NCI-H1930 (cell line): ENCODE results near the gene CDKN2B.
"Not testable (repeated sequence)": the region's sequence is repeated elsewhere in the genome, so short reads cannot be mapped to it uniquely, and the experiment has no call there.

Experiments used
- DNase-seq, 2 experiments: peaks; one replicate each; lab custom pipeline; 2025; lab: John Stamatoyannopoulos, UW

CDKN2B gene

GRCh38 chr9:21969011-21969940 is 39.8 kb downstream of the CDKN2B start:
- DNase-seq = no peak

- no peak for DNase-seq
Measured at GRCh38 chr9:21968331-21969010, 40.6 kb downstream of the CDKN2B start.

GRCh38 chr9:21967702-21968101 is 41.4 kb downstream of the CDKN2B start:
- no peak for DNase-seq

- DNase-seq = no peak
Measured at GRCh38 chr9:21967169-21967568, 41.9 kb downstream of the CDKN2B start.

- no peak for DNase-seq
Measured at GRCh38 chr9:21966140-21966851, 42.8 kb downstream of the CDKN2B start.

GRCh38 chr9:21965401-21965951 is 43.6 kb downstream of the CDKN2B start:
- DNase-seq = no peak

- DNase-seq = no peak
Measured at GRCh38 chr9:21964925-21965385, 44.1 kb downstream of the CDKN2B start.

- no peak for DNase-seq
Measured at GRCh38 chr9:21961569-21961968, 47.5 kb downstream of the CDKN2B start.

GRCh38 chr9:21959268-21959667 is 49.8 kb downstream of the CDKN2B start:
- not testable (repeated sequence) for DNase-seq

GRCh38 chr9:21958833-21959232 is 50.3 kb downstream of the CDKN2B start:
- DNase-seq = no peak
